GM23338 (cell line): ENCODE data around the gene C20orf204. TPM values are rescaled to one million over a fixed set of nuclear protein-coding genes. Genes with fewer than 3 reads are reported as not detected.

Experiments
- ATAC-seq: fragments of 200-7000 bp; cut with Tn5 transposase; 3 replicates; pipeline ENCODE4 v1.9.1; 2020
- DNase-seq: peaks from one replicate; pipeline ENCODE4 v3.0.0-alpha.2; 2015; ENCODE audit warnings: low spot score
- H2AFZ ChIP-seq: fragments of 200-600 bp; sonication (generic); 2 replicates; pipeline ENCODE4 v1.8.0; 2016; ENCODE audit warnings: antibody characterized with exemption, mild to moderate bottlenecking, moderate library complexity
- H3F3A ChIP-seq: fragments of 200-600 bp; sonication (generic); replicated peaks from 2 replicates; pipeline ENCODE4 v1.8.0; 2017; ENCODE audit warnings: antibody characterized with exemption, mixed run types, low read depth
- H3K27ac ChIP-seq: fragments of 200-600 bp; sonication (generic); 2 replicates; pipeline ENCODE4 v1.6.1; 2016; ENCODE audit warnings: low read depth
- H3K27me3 ChIP-seq: fragments of 200-600 bp; sonication (generic); 2 replicates; pipeline ENCODE4 v1.8.0; 2016; ENCODE audit warnings: mild to moderate bottlenecking, mixed run types, moderate library complexity; ENCODE audit not compliant: insufficient read depth
- H3K36me3 ChIP-seq: fragments of 200-600 bp; sonication (generic); 2 replicates; pipeline ENCODE4 v1.8.0; 2016; ENCODE audit warnings: mild to moderate bottlenecking; ENCODE audit not compliant: insufficient read depth
- H3K4me1 ChIP-seq: fragments of 200-600 bp; sonication (generic); 2 replicates; pipeline ENCODE4 v1.8.0; 2016; ENCODE audit warnings: mild to moderate bottlenecking, moderate library complexity; ENCODE audit not compliant: insufficient read depth
- H3K4me2 ChIP-seq: fragments of 200-600 bp; sonication (generic); 2 replicates; pipeline ENCODE4 v1.7.1; 2017; ENCODE audit warnings: mixed run types
- H3K4me3 ChIP-seq: fragments of 200-600 bp; sonication (generic); 2 replicates; pipeline ENCODE4 v1.6.1; 2016; ENCODE audit warnings: mixed run types
- H3K79me2 ChIP-seq: fragments of 200-600 bp; sonication (generic); replicated peaks from 2 replicates; pipeline ENCODE4 v1.8.0; 2017; ENCODE audit warnings: mild to moderate bottlenecking; ENCODE audit not compliant: insufficient read depth
- H3K9me2 ChIP-seq: fragments of 200-600 bp; sonication (generic); 2 replicates; pipeline ENCODE4 v1.8.0; 2017; ENCODE audit not compliant: insufficient read depth
- H4K20me1 ChIP-seq: fragments of 200-600 bp; sonication (generic); replicated peaks from 2 replicates; pipeline ENCODE4 v1.8.0; 2017; ENCODE audit warnings: mild to moderate bottlenecking; ENCODE audit not compliant: insufficient read depth
- H3K27ac Mint-ChIP-seq: 2 replicates; pipeline ENCODE4 v1.8.0; 2020; ENCODE audit warnings: inconsistent platforms, mild to moderate bottlenecking, moderate library complexity, mixed read lengths
- H3K27me3 Mint-ChIP-seq: 3 replicates; pipeline ENCODE4 v1.8.0; 2022; ENCODE audit warnings: low read depth, mild to moderate bottlenecking, moderate library complexity, mixed read lengths, inconsistent platforms; ENCODE audit not compliant: insufficient read depth, poor library complexity
- H3K36me3 Mint-ChIP-seq: 3 replicates; pipeline ENCODE4 v1.8.0; 2021; ENCODE audit warnings: low read depth, mild to moderate bottlenecking, inconsistent platforms, moderate library complexity, mixed read lengths
- H3K4me1 Mint-ChIP-seq: 3 replicates; pipeline ENCODE4 v1.8.0; 2020; ENCODE audit warnings: mild to moderate bottlenecking, inconsistent platforms, mixed read lengths
- H3K4me3 Mint-ChIP-seq: 3 replicates; pipeline ENCODE4 v1.8.0; 2021; ENCODE audit warnings: moderate library complexity, mild to moderate bottlenecking, inconsistent platforms, mixed read lengths
- H3K9me3 Mint-ChIP-seq: 3 replicates; pipeline ENCODE4 v1.8.0; 2020; ENCODE audit warnings: moderate library complexity, mild to moderate bottlenecking, inconsistent platforms, mixed read lengths
- CREB1 ChIP-seq: fragments of 250-450 bp; sonication (Bioruptor Pico); IDR thresholded peaks from 2 replicates; pipeline ENCODE4 v1.5.0; 2020; ENCODE audit warnings: low read depth, mild to moderate bottlenecking, moderate library complexity
- CTCF ChIP-seq, 2 experiments: fragments of 200-600 bp in 1 of 2; sonication (generic) in 1 of 2; conservative IDR thresholded peaks; 2 replicates each; pipeline versions ENCODE4 v1.5.1 to v1.6.1; 2016 to 2017; ENCODE audit warnings: antibody characterized with exemption in 2 of 2, low read depth in 2 of 2, mild to moderate bottlenecking in 2 of 2, moderate library complexity in 1 of 2
- EZH2 ChIP-seq: fragments of 200-600 bp; sonication (generic); IDR thresholded peaks from one replicate; pipeline ENCODE4 v1.8.0; 2017; ENCODE audit warnings: antibody characterized with exemption, mild to moderate bottlenecking, low read depth; ENCODE audit not compliant: unreplicated experiment
- EZH2phosphoT487 ChIP-seq: fragments of 200-600 bp; sonication (generic); IDR thresholded peaks from one replicate; pipeline ENCODE4 v1.8.1; 2018; ENCODE audit warnings: antibody characterized with exemption; ENCODE audit not compliant: unreplicated experiment
- JUNB ChIP-seq: IDR thresholded peaks from one replicate; pipeline ENCODE4 v1.6.1; 2016; ENCODE audit warnings: antibody characterized with exemption; ENCODE audit not compliant: unreplicated experiment
- NANOG ChIP-seq: IDR thresholded peaks from 2 replicates; pipeline ENCODE4 v1.6.1; 2016; ENCODE audit warnings: antibody characterized with exemption, borderline replicate concordance
- POLR2AphosphoS5 ChIP-seq: IDR thresholded peaks from 2 replicates; pipeline ENCODE4 v1.6.1; 2016; ENCODE audit warnings: antibody characterized with exemption, low read depth
- REST ChIP-seq: IDR thresholded peaks from one replicate; pipeline ENCODE4 v1.6.1; 2018; ENCODE audit warnings: antibody characterized with exemption; ENCODE audit not compliant: unreplicated experiment
- STAT1 ChIP-seq: IDR thresholded peaks from one replicate; pipeline ENCODE4 v1.6.1; 2016; ENCODE audit warnings: antibody characterized with exemption; ENCODE audit not compliant: unreplicated experiment
- ZNF114 ChIP-seq: fragments of 250-450 bp; sonication (Bioruptor Pico); IDR thresholded peaks from 2 replicates; pipeline ENCODE4 v1.5.0; 2020; ENCODE audit warnings: mild to moderate bottlenecking, moderate library complexity
- ZNF331 ChIP-seq: fragments of 250-450 bp; sonication (Bioruptor Pico); IDR thresholded peaks from 2 replicates; pipeline ENCODE4 v1.5.0; 2020; ENCODE audit warnings: low read depth, mild to moderate bottlenecking, moderate library complexity
- polyA plus RNA-seq: library from polyadenylated mRNA; unstranded; fragments of >200 nt; fragmentation: Nextera tagmentation; extraction: Ambion mirVana; gene quantifications from 2 replicates; pipeline ENCODE4 v1.2.1, GENCODE V29; 2016
- total RNA-seq: library from RNA; depleted of rRNA; stranded (reverse); fragments of >200 nt; shearing (Covaris generic); gene quantifications from 2 replicates; pipeline ENCODE4 v1.2.3, GENCODE V29; 2014
- TF ChIP-seq, protein P1 (sequence below): fragments of 250-450 bp; sonication (Bioruptor Pico); IDR thresholded peaks from 2 replicates; pipeline ENCODE4 v1.5.0; 2020; ENCODE audit warnings: mild to moderate bottlenecking, moderate library complexity
- TF ChIP-seq, protein P2 (sequence below): IDR thresholded peaks from 2 replicates; pipeline ENCODE4 v1.6.1; 2016; ENCODE audit warnings: antibody characterized with exemption

The C20orf204 gene
- total and polyA plus RNA-seq, 2 experiments from 2014 or later, result 0.73 to 0.82 TPM

- no peak overlapping the region for H3K27ac ChIP-seq
- H3K4me3 Mint-ChIP-seq, result no peak overlapping the region
- H3K4me3 ChIP-seq, result no peak overlapping the region
- peaks cover 40% of the 10 kb centered on the region for H3K36me3 ChIP-seq
- no peaks in the 10 kb centered on the region for H3K9me3 Mint-ChIP-seq
- 0 out of 2 replicates have a peak, but pooled peaks cover 6% of the 10 kb centered on the region for H3F3A ChIP-seq
- no peak overlapping the region for H3K4me2 ChIP-seq
- peaks cover 75% of the 10 kb centered on the region for H3K36me3 Mint-ChIP-seq
- H4K20me1 ChIP-seq, result peaks cover 11% of the 10 kb centered on the region
- no peak overlapping the region for H3K27ac Mint-ChIP-seq
- no peaks in the 10 kb centered on the region for H3K4me1 Mint-ChIP-seq
- ATAC-seq, result no peak
- no peak for DNase-seq
- H3K27me3 ChIP-seq, result no peaks in the 10 kb centered on the region
- no peaks in the 10 kb centered on the region for H3K27me3 Mint-ChIP-seq
- TF ChIP-seq POLR2AphosphoS5 (no peak), ZNF331 (CRISPR knock-in tag) (no peak), CTCF (conservative IDR thresholded peaks at IDR 0.05; ENCODE audit: low read depth in 2 of 2) (no peak), ZNF114 (CRISPR knock-in tag) (no peak), EZH2phosphoT487 (no peak), CREB1 (no peak), STAT1 (no peak), JUNB (no peak), EZH2 (no peak), NANOG (no peak), REST (no peak)
- TF ChIP-seq, protein P1, sequence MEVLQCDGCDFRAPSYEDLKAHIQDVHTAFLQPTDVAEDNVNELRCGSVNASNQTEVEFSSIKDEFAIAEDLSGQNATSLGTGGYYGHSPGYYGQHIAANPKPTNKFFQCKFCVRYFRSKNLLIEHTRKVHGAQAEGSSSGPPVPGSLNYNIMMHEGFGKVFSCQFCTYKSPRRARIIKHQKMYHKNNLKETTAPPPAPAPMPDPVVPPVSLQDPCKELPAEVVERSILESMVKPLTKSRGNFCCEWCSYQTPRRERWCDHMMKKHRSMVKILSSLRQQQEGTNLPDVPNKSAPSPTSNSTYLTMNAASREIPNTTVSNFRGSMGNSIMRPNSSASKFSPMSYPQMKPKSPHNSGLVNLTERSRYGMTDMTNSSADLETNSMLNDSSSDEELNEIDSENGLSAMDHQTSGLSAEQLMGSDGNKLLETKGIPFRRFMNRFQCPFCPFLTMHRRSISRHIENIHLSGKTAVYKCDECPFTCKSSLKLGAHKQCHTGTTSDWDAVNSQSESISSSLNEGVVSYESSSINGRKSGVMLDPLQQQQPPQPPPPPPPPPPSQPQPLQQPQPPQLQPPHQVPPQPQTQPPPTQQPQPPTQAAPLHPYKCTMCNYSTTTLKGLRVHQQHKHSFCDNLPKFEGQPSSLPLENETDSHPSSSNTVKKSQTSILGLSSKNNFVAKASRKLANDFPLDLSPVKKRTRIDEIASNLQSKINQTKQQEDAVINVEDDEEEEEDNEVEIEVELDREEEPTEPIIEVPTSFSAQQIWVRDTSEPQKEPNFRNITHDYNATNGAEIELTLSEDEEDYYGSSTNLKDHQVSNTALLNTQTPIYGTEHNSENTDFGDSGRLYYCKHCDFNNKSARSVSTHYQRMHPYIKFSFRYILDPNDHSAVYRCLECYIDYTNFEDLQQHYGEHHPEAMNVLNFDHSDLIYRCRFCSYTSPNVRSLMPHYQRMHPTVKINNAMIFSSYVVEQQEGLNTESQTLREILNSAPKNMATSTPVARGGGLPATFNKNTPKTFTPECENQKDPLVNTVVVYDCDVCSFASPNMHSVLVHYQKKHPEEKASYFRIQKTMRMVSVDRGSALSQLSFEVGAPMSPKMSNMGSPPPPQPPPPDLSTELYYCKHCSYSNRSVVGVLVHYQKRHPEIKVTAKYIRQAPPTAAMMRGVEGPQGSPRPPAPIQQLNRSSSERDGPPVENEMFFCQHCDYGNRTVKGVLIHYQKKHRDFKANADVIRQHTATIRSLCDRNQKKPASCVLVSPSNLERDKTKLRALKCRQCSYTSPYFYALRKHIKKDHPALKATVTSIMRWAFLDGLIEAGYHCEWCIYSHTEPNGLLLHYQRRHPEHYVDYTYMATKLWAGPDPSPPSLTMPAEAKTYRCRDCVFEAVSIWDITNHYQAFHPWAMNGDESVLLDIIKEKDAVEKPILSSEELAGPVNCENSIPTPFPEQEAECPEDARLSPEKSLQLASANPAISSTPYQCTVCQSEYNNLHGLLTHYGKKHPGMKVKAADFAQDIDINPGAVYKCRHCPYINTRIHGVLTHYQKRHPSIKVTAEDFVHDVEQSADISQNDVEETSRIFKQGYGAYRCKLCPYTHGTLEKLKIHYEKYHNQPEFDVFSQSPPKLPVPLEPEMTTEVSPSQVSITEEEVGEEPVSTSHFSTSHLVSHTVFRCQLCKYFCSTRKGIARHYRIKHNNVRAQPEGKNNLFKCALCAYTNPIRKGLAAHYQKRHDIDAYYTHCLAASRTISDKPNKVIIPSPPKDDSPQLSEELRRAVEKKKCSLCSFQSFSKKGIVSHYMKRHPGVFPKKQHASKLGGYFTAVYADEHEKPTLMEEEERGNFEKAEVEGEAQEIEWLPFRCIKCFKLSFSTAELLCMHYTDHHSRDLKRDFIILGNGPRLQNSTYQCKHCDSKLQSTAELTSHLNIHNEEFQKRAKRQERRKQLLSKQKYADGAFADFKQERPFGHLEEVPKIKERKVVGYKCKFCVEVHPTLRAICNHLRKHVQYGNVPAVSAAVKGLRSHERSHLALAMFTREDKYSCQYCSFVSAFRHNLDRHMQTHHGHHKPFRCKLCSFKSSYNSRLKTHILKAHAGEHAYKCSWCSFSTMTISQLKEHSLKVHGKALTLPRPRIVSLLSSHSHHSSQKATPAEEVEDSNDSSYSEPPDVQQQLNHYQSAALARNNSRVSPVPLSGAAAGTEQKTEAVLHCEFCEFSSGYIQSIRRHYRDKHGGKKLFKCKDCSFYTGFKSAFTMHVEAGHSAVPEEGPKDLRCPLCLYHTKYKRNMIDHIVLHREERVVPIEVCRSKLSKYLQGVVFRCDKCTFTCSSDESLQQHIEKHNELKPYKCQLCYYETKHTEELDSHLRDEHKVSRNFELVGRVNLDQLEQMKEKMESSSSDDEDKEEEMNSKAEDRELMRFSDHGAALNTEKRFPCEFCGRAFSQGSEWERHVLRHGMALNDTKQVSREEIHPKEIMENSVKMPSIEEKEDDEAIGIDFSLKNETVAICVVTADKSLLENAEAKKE (CRISPR knock-in tag), result no peak
- TF ChIP-seq, protein P2, sequence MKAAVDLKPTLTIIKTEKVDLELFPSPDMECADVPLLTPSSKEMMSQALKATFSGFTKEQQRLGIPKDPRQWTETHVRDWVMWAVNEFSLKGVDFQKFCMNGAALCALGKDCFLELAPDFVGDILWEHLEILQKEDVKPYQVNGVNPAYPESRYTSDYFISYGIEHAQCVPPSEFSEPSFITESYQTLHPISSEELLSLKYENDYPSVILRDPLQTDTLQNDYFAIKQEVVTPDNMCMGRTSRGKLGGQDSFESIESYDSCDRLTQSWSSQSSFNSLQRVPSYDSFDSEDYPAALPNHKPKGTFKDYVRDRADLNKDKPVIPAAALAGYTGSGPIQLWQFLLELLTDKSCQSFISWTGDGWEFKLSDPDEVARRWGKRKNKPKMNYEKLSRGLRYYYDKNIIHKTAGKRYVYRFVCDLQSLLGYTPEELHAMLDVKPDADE, result no peak
- H2AFZ ChIP-seq, result no peak overlapping the region
- H3K9me2 ChIP-seq, result no peaks in the 10 kb centered on the region
- no peaks in the 10 kb centered on the region for H3K4me1 ChIP-seq
- peaks cover 15% of the 10 kb centered on the region for H3K79me2 ChIP-seq
These were observed 31.8 kb upstream of the C20orf204 start for GRCh38 chr20:64003960-64004725.
